HCT116 (cell line): ENCODE data around the gene SSNA1.

Experiments
- CBX3 ChIP-seq: IDR thresholded peaks from 2 replicates; pipeline ENCODE4 v1.6.1; 2012; ENCODE audit warnings: low read depth
- EGR1 ChIP-seq: IDR thresholded peaks from 2 replicates; pipeline ENCODE4 v1.6.1; 2012; ENCODE audit warnings: low read depth
- EZH2phosphoT487 ChIP-seq: fragments of 200-600 bp; IDR thresholded peaks from 2 replicates; pipeline ENCODE4 v1.6.1; 2018; ENCODE audit warnings: antibody characterized with exemption, borderline replicate concordance
- POLR2A ChIP-seq: IDR thresholded peaks from 2 replicates; pipeline ENCODE4 v1.7.0; 2011; ENCODE audit warnings: borderline replicate concordance; ENCODE audit not compliant: insufficient read depth, insufficient read length; ENCODE audit errors: extremely low read depth
- POLR2AphosphoS5 ChIP-seq: IDR thresholded peaks from 2 replicates; pipeline ENCODE4 v1.6.1; 2011; ENCODE audit warnings: mild to moderate bottlenecking, low read depth, low read length, moderate library complexity
- TF ChIP-seq, protein P1 (sequence below), 3 experiments: fragments of 200-600 bp in 1 of 3; sonication (generic) in 1 of 3; IDR thresholded peaks in 2 of 3; conservative IDR thresholded peaks in 1 of 3; 2 replicates each; pipeline ENCODE4 v1.5.1; 2012 to 2017; ENCODE audit warnings: low read depth in 2 of 3, low read length in 2 of 3, antibody characterized with exemption in 1 of 3, borderline replicate concordance in 1 of 3, control low read depth in 1 of 3, mild to moderate bottlenecking in 1 of 3, mixed read lengths in 1 of 3, mixed run types in 1 of 3, moderate library complexity in 1 of 3; ENCODE audit not compliant: insufficient read depth in 1 of 3

DNA sequence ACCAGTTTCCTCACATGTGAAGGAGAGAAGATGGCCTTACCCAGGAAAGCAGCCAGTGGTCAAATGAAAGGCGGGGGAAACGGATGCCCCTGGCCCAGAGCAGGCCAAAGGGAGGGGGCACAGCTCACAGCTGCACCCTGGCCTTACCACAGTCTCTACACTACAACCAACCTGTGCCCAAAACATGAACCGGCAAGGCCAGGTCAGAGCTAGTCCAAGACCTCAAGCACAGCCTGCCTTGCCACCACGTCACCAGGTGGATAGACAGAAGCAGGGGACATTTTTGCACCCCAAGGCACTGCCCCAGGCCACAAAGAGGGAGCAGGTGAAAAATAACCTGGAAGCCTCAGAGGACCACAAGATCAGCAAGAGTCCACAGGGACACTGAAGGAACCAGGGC lies 45.0 kb upstream of the SSNA1 start:
- TF ChIP-seq, protein P1, sequence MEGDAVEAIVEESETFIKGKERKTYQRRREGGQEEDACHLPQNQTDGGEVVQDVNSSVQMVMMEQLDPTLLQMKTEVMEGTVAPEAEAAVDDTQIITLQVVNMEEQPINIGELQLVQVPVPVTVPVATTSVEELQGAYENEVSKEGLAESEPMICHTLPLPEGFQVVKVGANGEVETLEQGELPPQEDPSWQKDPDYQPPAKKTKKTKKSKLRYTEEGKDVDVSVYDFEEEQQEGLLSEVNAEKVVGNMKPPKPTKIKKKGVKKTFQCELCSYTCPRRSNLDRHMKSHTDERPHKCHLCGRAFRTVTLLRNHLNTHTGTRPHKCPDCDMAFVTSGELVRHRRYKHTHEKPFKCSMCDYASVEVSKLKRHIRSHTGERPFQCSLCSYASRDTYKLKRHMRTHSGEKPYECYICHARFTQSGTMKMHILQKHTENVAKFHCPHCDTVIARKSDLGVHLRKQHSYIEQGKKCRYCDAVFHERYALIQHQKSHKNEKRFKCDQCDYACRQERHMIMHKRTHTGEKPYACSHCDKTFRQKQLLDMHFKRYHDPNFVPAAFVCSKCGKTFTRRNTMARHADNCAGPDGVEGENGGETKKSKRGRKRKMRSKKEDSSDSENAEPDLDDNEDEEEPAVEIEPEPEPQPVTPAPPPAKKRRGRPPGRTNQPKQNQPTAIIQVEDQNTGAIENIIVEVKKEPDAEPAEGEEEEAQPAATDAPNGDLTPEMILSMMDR (IDR thresholded peaks at IDR 0.05 in 2 of 3, conservative IDR thresholded peaks at IDR 0.05 in 1 of 3; ENCODE audit: borderline replicate concordance in 1 of 3, insufficient read depth in 1 of 3, low read depth in 2 of 3, low read length in 2 of 3), result no peak
- TF ChIP-seq EZH2phosphoT487, result no peak
- no peak for TF ChIP-seq POLR2AphosphoS5
- TF ChIP-seq CBX3, result no peak
- TF ChIP-seq EGR1, result no peak
- TF ChIP-seq POLR2A, result no peak
